CD1c-positive myeloid dendritic cell (primary cell): Measurements from ENCODE around the gene COX14.
"Not testable (repeated sequence)": the region's sequence is repeated elsewhere in the genome, so short reads cannot be mapped to it uniquely, and the experiment has no call there.

ENCODE experiments used
- DNase-seq: peaks from one replicate; pipeline ENCODE4 v3.0.0-alpha.2; 2016; ENCODE audit errors: extremely low spot score

COX14 gene

DNA sequence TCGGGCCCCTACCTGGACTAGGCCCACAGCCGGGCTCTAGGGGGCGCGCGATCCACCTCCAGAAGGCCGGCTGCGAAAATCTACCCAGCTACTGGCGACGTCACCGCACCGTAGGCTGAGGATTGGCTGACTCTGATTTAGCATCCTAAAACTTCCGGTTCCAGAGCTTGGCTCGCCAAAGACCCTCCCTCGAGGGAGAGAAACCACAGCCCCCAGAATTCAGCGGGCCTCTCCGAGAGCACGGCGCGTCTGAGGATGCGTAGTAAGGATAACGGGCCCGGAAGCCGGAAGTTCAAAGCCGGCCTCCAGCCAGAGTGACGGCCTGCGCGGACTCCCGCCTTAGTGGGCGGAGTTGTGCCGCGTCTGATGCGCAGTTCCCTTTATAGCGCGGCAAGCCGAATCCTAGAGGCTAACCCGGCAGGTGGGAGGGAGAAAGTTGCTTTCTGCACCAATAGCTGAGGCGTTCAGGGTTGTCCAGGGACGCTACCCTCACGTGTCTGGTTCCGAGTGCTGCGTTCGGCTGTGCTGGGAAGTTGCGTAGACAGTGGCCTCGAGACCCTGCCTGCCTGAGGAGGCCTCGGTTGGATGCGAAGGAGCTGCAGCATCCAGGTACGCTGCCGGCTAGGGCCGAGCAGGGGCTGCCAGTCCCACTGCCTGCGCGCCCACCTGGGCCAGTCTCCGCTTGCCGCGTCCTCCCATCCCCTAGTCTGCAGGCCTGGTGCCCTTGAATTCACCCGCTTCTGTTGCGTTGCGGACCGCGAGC, at the start of gene COX14:
Gene COX14 (plus strand): TSS at position 544 of the 763 bp plus-strand sequence. CDS start 7,808 bp downstream, outside the sequence.
- DNase-seq = peak; percentile 100

DNA sequence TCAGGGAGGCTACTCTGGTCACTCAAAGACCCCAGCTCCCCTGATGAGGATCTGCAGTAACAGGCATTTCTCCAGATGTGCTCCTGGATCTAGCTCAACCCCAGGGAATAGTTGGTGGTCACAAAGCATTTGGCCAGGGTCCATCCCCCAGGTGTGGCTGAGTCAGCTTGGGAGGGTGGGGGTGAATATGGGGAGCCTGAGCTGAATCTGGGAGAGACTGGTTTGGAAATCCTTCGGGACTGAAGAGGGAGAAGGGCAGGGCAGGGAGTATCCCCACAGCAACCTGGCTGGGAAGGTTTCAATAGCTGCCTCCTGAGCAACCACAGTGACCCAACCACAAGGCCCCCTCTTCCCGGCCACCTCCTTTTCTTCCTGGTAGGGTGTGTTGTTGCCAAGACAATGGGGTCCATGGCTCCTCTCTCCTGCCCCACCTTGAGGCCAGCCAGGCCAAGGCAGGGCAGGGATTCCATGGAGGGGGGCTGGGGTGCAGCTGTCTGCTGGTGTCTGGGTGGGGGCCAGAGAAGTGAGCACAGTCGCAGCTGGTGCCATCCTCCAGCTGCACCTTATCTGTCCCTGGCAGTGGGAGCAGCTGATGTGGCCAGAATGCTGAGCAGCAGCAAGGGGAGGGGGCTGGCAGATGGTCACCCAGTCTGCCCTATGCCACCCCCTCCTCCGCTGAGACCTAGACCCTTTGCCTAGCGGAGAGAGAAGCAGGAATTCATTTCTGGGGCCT, 49.1 kb upstream of the COX14 start:
- DNase-seq = no peak

DNA sequence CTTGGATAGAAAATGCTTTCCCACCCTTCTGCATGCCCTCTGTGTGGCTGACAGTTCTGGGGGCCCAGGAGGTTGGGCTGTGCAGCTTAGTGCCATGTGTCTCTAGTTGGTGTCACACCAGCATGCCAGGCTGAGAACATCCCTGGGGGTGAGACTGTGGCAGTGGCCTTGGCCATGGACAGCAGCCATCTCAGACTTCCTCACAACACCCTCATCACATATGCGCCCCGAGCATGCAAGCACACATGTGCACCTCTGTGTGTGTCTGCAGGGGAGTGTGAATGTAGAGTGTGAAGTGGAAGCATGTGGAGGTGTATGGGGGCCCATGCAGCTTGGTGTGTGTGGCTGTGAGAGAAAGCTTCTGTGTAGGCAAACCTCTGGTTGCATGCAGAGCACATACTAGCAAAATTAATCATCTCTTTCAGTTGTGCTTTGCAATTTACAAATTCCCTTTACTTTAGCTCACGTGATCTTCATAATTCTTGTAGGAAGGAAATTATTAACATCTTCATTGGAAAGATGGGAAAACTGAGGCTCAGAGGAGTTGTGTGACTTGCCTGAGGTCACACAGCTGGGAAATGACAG, 46.2 kb upstream of the COX14 start:
- no peak for DNase-seq

DNA sequence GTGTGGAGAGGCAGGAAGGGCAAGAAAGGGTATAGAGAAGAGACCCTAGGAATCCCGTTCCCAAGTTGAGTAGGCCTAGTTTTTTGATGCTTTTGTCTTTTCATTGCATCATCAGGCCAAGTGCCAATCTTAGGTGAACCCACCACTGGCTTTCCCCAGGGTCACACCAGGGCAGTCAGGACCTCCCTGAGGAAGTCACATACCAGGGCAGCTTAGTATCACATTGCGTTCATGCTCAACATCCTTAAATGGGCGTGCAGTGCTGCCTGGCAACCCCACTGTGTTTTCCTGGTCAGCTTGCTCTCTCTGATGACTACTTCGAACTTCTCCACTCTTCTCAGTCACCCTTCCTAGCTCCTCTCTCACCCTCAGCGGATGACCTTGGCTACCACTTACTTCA, 45.6 kb upstream of the COX14 start:
- peak; percentile 49 for DNase-seq

DNA sequence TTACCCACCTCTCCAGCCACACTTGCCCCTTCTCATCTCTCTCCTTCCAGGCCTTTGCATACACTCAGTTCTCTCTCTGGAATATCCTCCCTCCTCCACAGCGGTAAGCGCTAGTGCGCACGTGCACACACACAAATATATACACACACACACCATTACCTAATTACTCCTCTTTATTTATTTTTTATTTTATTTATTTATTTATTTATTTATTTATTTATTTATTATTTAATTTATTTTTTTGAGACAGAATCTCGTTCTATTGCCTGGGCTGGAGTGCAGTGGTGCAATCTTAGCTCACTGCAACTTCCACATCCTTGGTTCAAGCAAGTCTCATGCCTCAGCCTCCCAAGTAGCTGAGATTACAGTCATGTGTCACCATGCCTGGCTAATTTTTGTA, 43.0 kb upstream of the COX14 start:
- no peak for DNase-seq

DNA sequence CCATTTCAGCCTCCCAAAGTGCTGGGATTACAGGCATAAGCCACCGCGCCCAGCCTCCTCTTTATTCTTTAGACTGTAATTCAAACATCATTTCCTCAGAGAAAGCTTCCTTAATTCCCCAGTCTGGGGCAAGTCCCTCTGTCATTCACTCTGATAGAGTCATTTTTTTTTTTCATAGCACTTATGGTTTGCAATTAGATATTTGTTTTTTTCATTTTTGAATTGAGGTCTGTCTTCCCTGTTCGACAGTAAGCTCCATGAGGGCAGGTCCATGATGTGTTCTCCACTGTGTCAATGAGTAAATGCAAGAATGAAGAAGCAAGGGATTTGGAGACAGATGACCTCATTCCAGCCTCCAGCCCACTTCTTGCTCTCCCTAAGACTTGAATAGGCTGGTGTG, 42.5 kb upstream of the COX14 start:
- DNase-seq = no peak

DNA sequence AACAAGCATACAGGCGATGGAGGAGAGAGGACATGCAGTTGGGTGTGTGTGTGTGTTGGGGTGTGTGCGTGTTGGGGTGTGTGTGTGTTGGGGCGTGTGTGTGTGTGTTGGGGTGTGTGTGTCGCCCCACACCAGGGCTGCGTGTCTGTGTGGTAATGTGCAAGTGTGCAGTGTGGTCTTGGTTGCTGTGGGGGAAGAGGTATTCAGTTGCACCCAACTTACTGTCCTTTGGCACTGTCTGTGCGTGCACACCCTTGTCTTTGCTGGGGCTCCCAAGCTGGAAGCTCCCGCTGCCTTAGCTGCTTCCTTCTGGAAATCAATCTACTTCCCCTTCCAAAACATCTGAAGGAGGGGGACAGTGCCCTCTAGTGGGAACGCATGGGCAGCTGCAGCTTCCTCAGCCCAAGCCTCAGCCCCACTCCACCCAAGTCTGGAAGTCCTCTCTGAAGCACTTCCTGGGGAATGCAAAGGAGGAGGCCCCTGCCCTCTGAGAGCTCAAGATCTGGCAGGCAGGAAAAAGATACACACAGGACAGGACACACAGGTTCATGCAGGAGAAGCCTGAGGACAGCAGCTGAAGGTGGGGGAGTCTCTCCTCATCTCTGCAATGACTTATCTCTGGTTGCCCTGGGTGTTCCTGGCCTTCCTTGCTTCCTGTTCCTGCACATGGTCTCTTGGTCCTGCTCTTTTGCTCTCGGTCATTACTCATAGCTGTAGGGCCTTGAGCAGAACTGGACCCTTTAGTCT, 41.5 kb upstream of the COX14 start:
- DNase-seq = peak; percentile 91

DNA sequence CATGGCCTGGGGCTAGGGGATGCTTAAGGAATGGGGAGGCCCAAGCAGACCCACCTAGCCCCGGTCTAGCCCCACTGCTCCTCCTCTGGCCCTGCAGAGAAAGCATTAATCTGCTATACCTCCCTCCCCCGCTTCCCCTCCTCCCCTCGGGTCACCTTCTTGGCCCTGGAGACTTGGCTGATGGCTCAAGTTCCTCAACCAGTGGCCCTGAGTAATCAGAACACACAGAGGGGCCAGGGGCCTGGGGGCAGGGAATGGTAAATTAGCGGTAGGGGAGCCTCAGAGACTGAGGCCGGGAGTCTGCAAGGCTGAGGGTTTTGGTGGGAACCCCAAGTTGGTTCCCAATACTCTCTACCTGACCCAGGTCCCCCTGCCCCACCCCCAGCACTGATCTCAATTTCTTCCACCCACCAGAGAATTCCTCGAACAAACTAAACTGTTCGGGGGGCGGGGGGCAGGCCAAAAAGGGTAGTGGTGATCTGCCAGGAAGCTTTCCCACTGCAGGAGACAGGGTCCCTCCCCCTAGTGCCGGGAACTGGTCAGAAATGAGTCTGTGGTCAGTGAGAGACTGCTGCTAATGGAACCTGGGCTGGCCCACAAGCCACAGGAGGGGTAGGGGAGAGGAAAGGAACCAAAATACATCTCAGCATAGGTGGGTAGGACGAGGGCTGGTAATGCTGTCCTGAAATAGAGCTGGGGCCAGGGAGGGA, 39.7 kb upstream of the COX14 start:
- DNase-seq = no peak

DNA sequence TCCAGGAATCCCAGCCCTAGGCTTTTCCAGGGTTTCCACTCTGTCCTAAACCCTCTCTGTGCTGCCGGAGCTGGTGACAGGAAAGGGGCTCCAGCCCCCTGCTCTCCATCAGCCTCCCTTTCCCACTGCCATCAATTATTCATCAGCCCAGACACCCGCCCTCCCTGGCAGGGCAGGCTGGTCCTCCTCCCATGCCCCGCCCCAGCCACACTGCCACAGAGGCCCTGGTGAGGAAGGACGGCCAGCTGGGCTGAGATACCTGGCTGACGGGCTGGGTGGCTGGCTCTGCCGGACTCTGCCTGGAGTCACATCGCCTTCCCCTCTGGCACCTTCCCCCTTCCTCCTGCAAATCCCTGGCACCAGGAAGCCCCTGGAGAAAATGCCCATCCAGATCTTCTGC, 38.8 kb upstream of the COX14 start:
- DNase-seq = no peak

DNA sequence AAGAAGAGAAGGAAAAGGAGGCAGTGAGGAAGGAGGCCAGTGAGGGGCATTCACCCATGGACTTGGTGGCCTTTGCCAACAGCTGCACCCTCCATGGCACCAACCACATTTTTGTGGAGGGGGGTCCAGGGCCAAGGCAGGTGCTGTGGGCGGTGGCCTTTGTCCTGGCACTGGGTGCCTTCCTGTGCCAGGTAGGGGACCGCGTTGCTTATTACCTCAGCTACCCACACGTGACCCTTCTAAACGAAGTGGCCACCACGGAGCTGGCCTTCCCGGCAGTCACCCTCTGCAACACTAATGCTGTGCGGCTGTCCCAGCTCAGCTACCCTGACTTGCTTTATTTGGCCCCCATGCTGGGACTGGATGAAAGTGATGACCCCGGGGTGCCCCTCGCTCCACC, 38.3 kb upstream of the COX14 start:
- DNase-seq = no peak

DNA sequence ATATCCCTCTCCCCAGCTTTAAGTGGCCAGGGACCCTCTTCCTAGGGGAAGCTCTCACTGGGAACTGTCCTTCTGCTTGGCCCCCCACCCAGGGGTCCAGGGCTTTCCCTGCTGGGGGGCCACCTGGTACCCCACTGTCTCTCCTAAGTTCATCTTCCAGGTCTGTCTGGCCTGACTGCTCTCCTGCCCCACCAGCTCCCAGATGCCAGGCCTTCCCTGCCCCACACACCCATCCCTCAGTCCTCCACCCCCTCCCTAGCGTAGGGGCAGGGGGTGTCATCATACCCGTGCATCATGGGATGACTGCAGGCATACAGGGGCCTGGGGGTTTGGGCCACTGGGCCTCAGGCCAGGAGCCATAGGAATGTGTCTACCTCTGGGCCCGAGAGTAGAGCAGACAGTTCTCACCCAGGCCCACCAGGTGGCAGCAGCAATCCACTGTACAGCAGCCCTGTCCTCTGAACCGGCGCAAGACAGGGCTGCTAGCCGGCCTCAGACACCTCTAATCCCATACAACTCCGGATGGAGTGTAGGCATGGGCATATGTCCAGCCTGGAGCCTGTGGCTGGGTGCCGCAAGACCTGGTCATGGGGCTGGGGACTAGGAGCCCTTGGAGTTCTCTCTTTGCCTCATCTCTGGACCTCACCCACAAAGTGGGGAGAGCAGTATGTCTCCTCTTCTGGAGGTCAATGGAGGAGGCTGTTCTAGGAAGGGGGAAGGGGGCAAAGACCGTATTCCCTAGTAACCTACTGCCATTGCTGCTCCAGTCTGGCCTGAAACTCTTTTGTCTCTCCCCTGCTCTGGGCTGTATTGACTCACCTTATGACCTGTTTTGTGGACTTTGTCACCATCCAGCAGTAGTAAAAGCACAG, 36.9 kb upstream of the COX14 start:
- peak; percentile 86 for DNase-seq

DNA sequence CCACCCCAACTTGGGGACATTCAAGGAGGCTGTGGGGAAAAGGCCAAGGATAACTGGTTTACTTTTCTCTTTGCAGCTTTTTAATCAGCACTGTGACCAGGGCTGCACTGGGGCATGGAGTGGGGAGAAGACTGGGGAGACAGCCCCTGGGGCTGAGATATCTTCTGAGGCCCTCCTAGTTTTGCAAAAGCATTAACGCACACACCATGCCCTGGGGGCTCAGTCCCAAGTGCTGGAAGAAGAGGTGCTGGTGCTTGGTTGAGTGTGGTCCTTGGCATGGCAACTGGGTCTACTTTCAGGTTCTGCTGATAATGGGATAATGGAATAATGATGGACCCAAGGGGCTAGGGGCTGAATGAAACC, 36.2 kb upstream of the COX14 start:
- no peak for DNase-seq

DNA sequence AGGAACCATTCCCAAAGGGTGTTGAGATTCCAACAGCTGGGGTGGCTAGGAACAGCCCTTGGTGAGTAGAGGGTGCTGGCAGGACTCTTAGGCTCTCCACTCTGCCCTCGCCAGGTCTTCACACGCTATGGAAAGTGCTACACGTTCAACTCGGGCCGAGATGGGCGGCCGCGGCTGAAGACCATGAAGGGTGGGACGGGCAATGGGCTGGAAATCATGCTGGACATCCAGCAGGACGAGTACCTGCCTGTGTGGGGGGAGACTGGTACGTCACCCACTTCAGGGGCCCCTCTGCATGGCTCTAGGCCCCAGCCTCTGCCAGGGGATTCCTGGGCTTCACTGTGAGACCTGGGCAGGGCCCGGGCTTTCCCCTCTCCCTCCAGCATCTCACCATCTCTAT, 34.9 kb upstream of the COX14 start:
- DNase-seq = no peak

DNA sequence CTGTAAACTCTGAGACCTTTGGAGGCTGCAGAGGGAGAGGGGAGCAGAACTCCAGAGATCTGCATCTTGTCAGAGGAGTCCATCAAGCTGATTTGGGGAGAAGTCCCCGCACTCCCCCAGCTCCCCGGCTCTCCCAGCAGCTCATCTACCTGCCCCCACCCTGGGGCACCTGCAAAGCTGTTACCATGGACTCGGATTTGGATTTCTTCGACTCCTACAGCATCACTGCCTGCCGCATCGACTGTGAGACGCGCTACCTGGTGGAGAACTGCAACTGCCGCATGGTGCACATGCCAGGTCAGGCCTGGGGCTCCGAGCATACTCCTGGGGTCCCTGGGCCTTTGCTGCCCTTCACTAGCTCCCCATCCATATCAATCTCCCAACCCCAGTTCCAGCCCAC, 33.8 kb upstream of the COX14 start:
- DNase-seq = no peak

DNA sequence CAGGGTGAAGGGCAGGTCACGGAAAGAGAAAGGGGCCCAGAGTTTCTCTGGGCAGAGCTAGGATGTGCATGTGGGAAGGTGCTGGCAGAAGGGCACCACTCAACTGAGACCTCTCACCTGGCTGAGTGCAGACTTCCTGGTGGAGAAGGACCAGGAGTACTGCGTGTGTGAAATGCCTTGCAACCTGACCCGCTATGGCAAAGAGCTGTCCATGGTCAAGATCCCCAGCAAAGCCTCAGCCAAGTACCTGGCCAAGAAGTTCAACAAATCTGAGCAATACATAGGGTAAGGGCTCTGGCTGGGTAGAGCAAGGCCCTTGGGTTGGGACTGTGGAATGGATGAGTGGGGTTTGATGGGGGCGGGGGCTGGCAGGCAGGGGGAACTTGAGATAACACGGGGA, 32.3 kb upstream of the COX14 start:
- DNase-seq = no peak

DNA sequence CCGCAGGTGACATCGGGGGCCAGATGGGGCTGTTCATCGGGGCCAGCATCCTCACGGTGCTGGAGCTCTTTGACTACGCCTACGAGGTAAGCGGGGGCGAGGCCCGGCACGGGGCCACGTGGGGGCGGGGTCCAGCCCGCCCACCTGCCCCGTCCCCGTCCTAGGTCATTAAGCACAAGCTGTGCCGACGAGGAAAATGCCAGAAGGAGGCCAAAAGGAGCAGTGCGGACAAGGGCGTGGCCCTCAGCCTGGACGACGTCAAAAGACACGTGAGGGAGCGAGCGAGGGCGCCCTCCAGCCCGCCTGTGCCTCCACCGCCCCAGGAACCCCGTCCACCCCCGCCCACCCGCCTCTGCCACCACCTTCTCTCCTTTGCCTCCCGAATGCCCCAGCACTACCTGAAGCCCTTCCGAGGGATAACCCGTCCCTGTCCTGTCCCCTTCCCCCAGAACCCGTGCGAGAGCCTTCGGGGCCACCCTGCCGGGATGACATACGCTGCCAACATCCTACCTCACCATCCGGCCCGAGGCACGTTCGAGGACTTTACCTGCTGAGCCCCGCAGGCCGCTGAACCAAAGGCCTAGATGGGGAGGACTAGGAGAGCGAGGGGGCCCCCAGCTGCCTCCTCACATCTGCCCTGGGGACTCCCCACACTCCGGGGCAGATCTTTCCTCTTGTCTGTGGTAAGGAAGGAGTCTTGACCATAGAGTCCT, 30.8 kb upstream of the COX14 start:
- no peak for DNase-seq

DNA sequence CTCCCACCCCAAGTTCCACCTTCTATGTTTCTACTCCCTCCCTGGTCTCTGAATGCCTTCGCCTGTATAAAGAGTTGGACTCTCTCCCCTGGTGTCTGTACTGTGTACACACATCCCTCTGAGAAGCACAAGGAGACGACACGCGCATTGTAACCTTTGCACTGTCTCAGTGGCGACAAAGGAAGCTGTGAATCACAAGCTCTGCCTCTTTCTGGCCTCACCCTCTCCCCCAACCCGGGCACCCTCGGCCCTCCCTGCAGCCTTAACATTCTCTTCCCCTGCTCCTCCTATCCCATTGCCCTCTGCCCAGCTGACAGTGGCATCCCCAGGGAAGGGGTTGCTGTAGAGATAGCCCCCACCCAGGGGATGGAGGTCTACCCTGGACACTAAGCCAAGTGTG, 29.4 kb upstream of the COX14 start:
- no peak for DNase-seq

DNA sequence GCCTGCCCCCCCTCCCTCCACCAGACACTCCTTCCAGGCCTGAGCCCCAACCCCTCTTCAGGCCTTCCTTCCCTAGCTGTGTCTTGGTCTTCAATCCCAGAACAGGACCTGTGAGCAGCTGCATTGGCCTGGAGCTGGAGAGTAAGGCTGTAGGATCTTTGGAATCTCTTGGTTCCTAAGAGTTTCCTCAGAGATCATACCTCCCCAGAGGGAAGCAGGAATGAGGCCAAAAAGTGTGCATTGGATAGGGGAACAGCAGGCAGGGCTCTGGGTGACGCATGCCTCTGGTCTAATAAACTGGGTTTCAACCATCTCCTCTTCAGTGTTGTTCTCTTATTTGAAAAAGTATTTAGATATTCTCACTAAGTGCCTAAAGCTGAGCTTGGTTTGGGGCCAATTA, 28.7 kb upstream of the COX14 start:
- DNase-seq = no peak

DNA sequence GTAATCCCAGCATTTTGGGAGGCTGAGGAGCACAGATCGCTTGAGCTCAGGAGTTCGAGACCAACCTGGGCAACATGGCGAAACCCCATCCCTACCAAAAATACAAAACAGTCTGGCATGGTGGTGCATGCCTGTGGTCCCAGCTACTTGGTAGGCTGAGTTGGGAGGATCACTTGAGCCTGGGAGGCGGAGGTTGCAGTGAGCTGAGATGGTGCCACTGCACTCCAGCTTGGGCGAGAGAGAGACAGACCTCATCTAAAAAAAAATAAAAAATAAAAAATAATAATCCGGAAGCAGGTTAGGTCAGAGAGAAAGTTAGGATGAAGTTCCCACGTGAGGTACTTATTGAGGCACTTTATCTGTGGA, 27.6 kb upstream of the COX14 start:
- DNase-seq = not testable (repeated sequence)
